Fibroblast of lung (primary cell): ENCODE data around the gene ARHGAP12. TPM values are rescaled to one million over a fixed set of nuclear protein-coding genes. Genes with fewer than 3 reads are reported as not detected.

ENCODE experiments used
- DNase-seq, 2 donors: peaks; one replicate each; pipeline versions ENCODE4 v3.0.0 to v3.0.0-alpha.2; 2010; ENCODE audit warnings: low read depth in 2 of 2
- H2AFZ ChIP-seq: 2 replicates; pipeline ENCODE4 v1.5.1; 2012; ENCODE audit warnings: low read length, control low read depth, inconsistent platforms
- H3K27ac ChIP-seq: 2 replicates; pipeline ENCODE4 v1.5.1; 2011; ENCODE audit warnings: low read length, control low read depth; ENCODE audit not compliant: insufficient read depth
- H3K27me3 ChIP-seq: 2 replicates; pipeline ENCODE4 v1.5.1; 2011; ENCODE audit warnings: mild to moderate bottlenecking, low read length; ENCODE audit not compliant: control insufficient read depth, insufficient read depth
- H3K36me3 ChIP-seq: 2 replicates; pipeline ENCODE4 v1.5.1; 2011; ENCODE audit warnings: low read length; ENCODE audit not compliant: control insufficient read depth, insufficient read depth
- H3K4me1 ChIP-seq: 2 replicates; pipeline ENCODE4 v1.5.1; 2011; ENCODE audit warnings: low read length; ENCODE audit not compliant: control insufficient read depth, insufficient read depth; ENCODE audit errors: extremely low read depth
- H3K4me2 ChIP-seq: 2 replicates; pipeline ENCODE4 v1.5.1; 2011; ENCODE audit warnings: low read length, control low read depth; ENCODE audit not compliant: insufficient read depth; ENCODE audit errors: extremely low read depth
- H3K4me3 ChIP-seq, 4 experiments: fragments of 200-600 bp in 1 of 4; sonication (generic) in 1 of 4; replicated peaks in 1 of 4; 2 replicates each; pipeline ENCODE4 v1.5.1; 2011 to 2016; ENCODE audit warnings: low read length in 4 of 4, low read depth in 3 of 4, mild to moderate bottlenecking in 3 of 4, control low read depth in 2 of 4, inconsistent platforms in 1 of 4, mixed read lengths in 1 of 4; ENCODE audit not compliant: insufficient read depth in 1 of 4; ENCODE audit errors: control extremely low read depth in 1 of 4
- H3K79me2 ChIP-seq: 2 replicates; pipeline ENCODE4 v1.5.1; 2012; ENCODE audit warnings: mild to moderate bottlenecking, low read length, inconsistent platforms; ENCODE audit not compliant: control insufficient read depth, insufficient read depth
- H3K9ac ChIP-seq: 2 replicates; pipeline ENCODE4 v1.5.1; 2011; ENCODE audit warnings: mild to moderate bottlenecking, low read length, control low read depth; ENCODE audit not compliant: insufficient read depth
- H3K9me3 ChIP-seq: 2 replicates; pipeline ENCODE4 v1.5.1; 2012; ENCODE audit warnings: low read depth, low read length; ENCODE audit not compliant: control insufficient read depth, insufficient read depth
- H4K20me1 ChIP-seq: 2 replicates; pipeline ENCODE4 v1.5.1; 2011; ENCODE audit warnings: low read length; ENCODE audit not compliant: control insufficient read depth, insufficient read depth; ENCODE audit errors: extremely low read depth
- EZH2 ChIP-seq: IDR thresholded peaks from 2 replicates; pipeline ENCODE4 v1.5.1; 2012; ENCODE audit warnings: low read length, control low read depth, mild to moderate bottlenecking; ENCODE audit errors: missing control alignments
- polyA plus RNA-seq, 2 donors: library from polyadenylated mRNA; depleted of rRNA in 1 of 2; stranded (reverse) in 1 of 2; unstranded in 1 of 2; fragments of >200 nt; gene quantifications; 2 replicates each; pipeline ENCODE4 v1.2.1, GENCODE V29; 2011 to 2012; ENCODE audit warnings: missing spikeins in 1 of 2
- total RNA-seq: library from RNA; depleted of rRNA; stranded (reverse); fragments of >200 nt; gene quantifications from 2 replicates; pipeline ENCODE4 v1.2.1, GENCODE V29; 2014
- TF ChIP-seq, protein P1 (sequence below), 2 donors: IDR thresholded peaks in 1 of 2; conservative IDR thresholded peaks in 1 of 2; 1 replicate in 1 of 2; 2 replicates in 1 of 2; pipeline ENCODE4 v1.5.1; 2011 to 2012; ENCODE audit warnings: low read length in 2 of 2, control low read depth in 1 of 2, inconsistent platforms in 1 of 2, low read depth in 1 of 2, mild to moderate bottlenecking in 1 of 2

The ARHGAP12 gene
- total and polyA plus RNA-seq, 2 donors (not counting 1 experiment from before 2014, with no cell fraction given), result 24.0 to 63.1 TPM

GRCh38 chr10:31910016-31910415 is 18.6 kb downstream of the ARHGAP12 start:
- no peaks in the 10 kb centered on the region for H3K36me3 ChIP-seq
- H3K9me3 ChIP-seq, result no peaks in the 10 kb centered on the region
- no peak overlapping the region for H3K4me3 ChIP-seq
- peaks cover 39% of the 10 kb centered on the region for H3K79me2 ChIP-seq
- DNase-seq, result no peak
- no peak overlapping the region for H2AFZ ChIP-seq
- no peak overlapping the region for H3K9ac ChIP-seq
- peaks cover 9% of the 10 kb centered on the region for H3K4me1 ChIP-seq
- H3K27ac ChIP-seq, result no peak overlapping the region
- no peaks in the 10 kb centered on the region for H4K20me1 ChIP-seq
- TF ChIP-seq, protein P1, sequence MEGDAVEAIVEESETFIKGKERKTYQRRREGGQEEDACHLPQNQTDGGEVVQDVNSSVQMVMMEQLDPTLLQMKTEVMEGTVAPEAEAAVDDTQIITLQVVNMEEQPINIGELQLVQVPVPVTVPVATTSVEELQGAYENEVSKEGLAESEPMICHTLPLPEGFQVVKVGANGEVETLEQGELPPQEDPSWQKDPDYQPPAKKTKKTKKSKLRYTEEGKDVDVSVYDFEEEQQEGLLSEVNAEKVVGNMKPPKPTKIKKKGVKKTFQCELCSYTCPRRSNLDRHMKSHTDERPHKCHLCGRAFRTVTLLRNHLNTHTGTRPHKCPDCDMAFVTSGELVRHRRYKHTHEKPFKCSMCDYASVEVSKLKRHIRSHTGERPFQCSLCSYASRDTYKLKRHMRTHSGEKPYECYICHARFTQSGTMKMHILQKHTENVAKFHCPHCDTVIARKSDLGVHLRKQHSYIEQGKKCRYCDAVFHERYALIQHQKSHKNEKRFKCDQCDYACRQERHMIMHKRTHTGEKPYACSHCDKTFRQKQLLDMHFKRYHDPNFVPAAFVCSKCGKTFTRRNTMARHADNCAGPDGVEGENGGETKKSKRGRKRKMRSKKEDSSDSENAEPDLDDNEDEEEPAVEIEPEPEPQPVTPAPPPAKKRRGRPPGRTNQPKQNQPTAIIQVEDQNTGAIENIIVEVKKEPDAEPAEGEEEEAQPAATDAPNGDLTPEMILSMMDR (conservative IDR thresholded peaks at IDR 0.05 in 1 of 2, IDR thresholded peaks at IDR 0.05 in 1 of 2; ENCODE audit: low read depth in 1 of 2, low read length in 2 of 2), result no peak
- TF ChIP-seq EZH2, result no peak
- no peaks in the 10 kb centered on the region for H3K27me3 ChIP-seq
- no peak overlapping the region for H3K4me2 ChIP-seq

GRCh38 chr10:31908157-31908556 is 20.5 kb downstream of the ARHGAP12 start:
- no peak overlapping the region for H2AFZ ChIP-seq
- H3K9me3 ChIP-seq, result no peaks in the 10 kb centered on the region
- peaks cover 7% of the 10 kb centered on the region for H3K4me1 ChIP-seq
- H4K20me1 ChIP-seq, result no peaks in the 10 kb centered on the region
- no peak overlapping the region for H3K9ac ChIP-seq
- DNase-seq, result no peak
- no peak overlapping the region for H3K27ac ChIP-seq
- TF ChIP-seq, protein P1 (conservative IDR thresholded peaks at IDR 0.05 in 1 of 2, IDR thresholded peaks at IDR 0.05 in 1 of 2; ENCODE audit: low read depth in 1 of 2, low read length in 2 of 2), result no peak
- TF ChIP-seq EZH2, result no peak
- no peak overlapping the region for H3K4me2 ChIP-seq
- no peak overlapping the region for H3K4me3 ChIP-seq
- peaks cover 35% of the 10 kb centered on the region for H3K79me2 ChIP-seq
- no peaks in the 10 kb centered on the region for H3K36me3 ChIP-seq
- no peaks in the 10 kb centered on the region for H3K27me3 ChIP-seq

- Histone ChIP-seq H3K9me3 (no peaks in the 10 kb centered on the region), H3K27ac (no peak overlapping the region), H3K4me2 (no peak overlapping the region), H3K9ac (no peak overlapping the region), H3K79me2 (peaks cover 27% of the 10 kb centered on the region), H3K4me3 (no peak overlapping the region), H2AFZ (no peak overlapping the region), H3K36me3 (no peaks in the 10 kb centered on the region), H3K4me1 (peaks cover 2% of the 10 kb centered on the region), H4K20me1 (no peaks in the 10 kb centered on the region), H3K27me3 (no peaks in the 10 kb centered on the region)
- TF ChIP-seq, protein P1 (conservative IDR thresholded peaks at IDR 0.05 in 1 of 2, IDR thresholded peaks at IDR 0.05 in 1 of 2; ENCODE audit: low read depth in 1 of 2, low read length in 2 of 2), result no peak
- no peak for TF ChIP-seq EZH2
- DNase-seq, result no peak
Observed at GRCh38 chr10:31906039-31906438, 22.6 kb downstream of the ARHGAP12 start.
